Measurements from ENCODE around the gene SATB1. TPM values are rescaled to one million over a fixed set of nuclear protein-coding genes. Genes with fewer than 3 reads are reported as not detected.

SATB1 gene
- total and polyA plus RNA-seq, 2 of the 4 experiments (the other 2 are of a cell fraction), result 7.5 to 10.7 TPM

DNA sequence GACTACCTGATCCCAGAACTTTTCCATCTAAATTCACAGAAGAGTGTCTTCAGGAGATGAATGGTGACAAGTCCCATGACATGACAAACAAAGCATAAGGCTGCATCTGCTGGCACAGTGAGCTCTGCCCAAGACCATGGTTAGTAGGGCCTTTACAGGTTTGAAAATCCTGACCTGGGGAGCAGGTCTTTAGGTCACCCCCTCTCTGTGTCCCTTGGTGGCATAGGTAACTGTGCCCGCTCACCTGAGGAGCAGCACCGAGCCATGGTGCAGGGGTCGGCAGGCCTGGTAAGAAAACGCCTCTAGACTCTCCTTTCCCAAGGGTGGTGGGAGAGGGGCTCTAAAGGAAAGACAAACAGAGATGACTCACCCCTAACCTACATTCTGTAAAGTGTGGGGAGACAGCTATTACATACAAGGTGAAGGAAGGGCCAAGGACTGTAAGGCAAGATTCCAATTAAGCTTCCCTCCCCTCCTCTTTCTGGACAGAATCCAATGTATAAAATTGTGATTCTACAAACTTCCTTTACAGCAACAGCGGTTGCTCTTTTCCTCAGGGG, 74.0 kb downstream of the SATB1 start:
- Histone ChIP-seq H2AK5ac (ENCODE audit: low read depth, low read length) (no peak overlapping the region), H4K20me1 (ENCODE audit: insufficient read depth, low read length) (no peaks in the 10 kb centered on the region), H2BK5ac (ENCODE audit: low read depth, low read length, poor library complexity, severe bottlenecking) (no peak overlapping the region), H3K27ac (ENCODE audit: insufficient read depth, low read length) (no peak overlapping the region), H3K56ac (ENCODE audit: extremely low read depth, insufficient read depth, low read length) (no peak overlapping the region), H3K4ac (ENCODE audit: low read depth, low read length) (no peak overlapping the region), H3K9ac (ENCODE audit: low read depth, low read length) (no peak overlapping the region), H2BK15ac (ENCODE audit: low read depth, low read length) (no peak overlapping the region), H3K14ac (replicated peaks; ENCODE audit: low read depth, low read length) (no peak overlapping the region), H3K23ac (ENCODE audit: low read depth, low read length) (no peak overlapping the region), H3K4me3 (ENCODE audit: insufficient read depth, low read depth, low read length) (no peak overlapping the region), H3K79me1 (ENCODE audit: low read depth in 1 of 2, low read length in 2 of 2) (no peaks in the 10 kb centered on the region), H3K4me1 (ENCODE audit: control insufficient read depth, insufficient read depth, low read length) (no peaks in the 10 kb centered on the region), H4K91ac (ENCODE audit: insufficient read depth, low read depth, low read length) (no peak overlapping the region), H3K18ac (ENCODE audit: low read depth, low read length) (no peak overlapping the region), H3K4me2 (ENCODE audit: low read depth, low read length) (no peak overlapping the region), H2AFZ (replicated peaks; ENCODE audit: low read length, poor library complexity) (no peak overlapping the region), H4K8ac (ENCODE audit: low read depth in 2 of 2, low read length in 2 of 2) (no peak overlapping the region), H2BK120ac (ENCODE audit: low read depth, low read length) (no peak overlapping the region), H3K9me3 (ENCODE audit: control insufficient read depth, insufficient read depth, low read length) (no peaks in the 10 kb centered on the region), H3K9me1 (ENCODE audit: insufficient read depth, low read length) (no peaks in the 10 kb centered on the region), H3K27me3 (ENCODE audit: control insufficient read depth, insufficient read depth, low read length) (no peaks in the 10 kb centered on the region), H4K5ac (ENCODE audit: low read depth, low read length) (no peak overlapping the region), H3K36me3 (ENCODE audit: control insufficient read depth, insufficient read depth, low read length) (peaks cover 4% of the 10 kb centered on the region; the same call in 1 of the 2 replicates), H2AK9ac (replicated peaks; ENCODE audit: low read depth, low read length, poor library complexity) (no peak overlapping the region), H2BK20ac (ENCODE audit: low read depth, low read length) (no peak overlapping the region)
- no CpG with 5 or more reads among the region's 5 CpGs for WGBS, 2 experiments (ENCODE audit: extremely low coverage in 2 of 2, insufficient read length in 1 of 2)
- DNase-seq (no peak), ATAC-seq (ENCODE audit: low read depth) (no peak)
- no peak for TF ChIP-seq POLR2A (IDR thresholded peaks at IDR 0.05; ENCODE audit: low read depth, low read length)
- no peak for TF ChIP-seq CHD1 (IDR thresholded peaks at IDR 0.05; ENCODE audit: low read depth, low read length)
- TF ChIP-seq, protein P1, sequence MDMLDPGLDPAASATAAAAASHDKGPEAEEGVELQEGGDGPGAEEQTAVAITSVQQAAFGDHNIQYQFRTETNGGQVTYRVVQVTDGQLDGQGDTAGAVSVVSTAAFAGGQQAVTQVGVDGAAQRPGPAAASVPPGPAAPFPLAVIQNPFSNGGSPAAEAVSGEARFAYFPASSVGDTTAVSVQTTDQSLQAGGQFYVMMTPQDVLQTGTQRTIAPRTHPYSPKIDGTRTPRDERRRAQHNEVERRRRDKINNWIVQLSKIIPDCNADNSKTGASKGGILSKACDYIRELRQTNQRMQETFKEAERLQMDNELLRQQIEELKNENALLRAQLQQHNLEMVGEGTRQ (IDR thresholded peaks at IDR 0.05; ENCODE audit: low read depth, low read length), result no peak
- TF ChIP-seq MAFK (IDR thresholded peaks at IDR 0.05; ENCODE audit: low read depth, low read length), result no peak
- TF ChIP-seq BHLHE40 (IDR thresholded peaks at IDR 0.05; ENCODE audit: low read depth, low read length), result no peak
- TF ChIP-seq NFE2L2 (IDR thresholded peaks at IDR 0.05; ENCODE audit: low read depth, low read length), result no peak
- TF ChIP-seq MAZ (IDR thresholded peaks at IDR 0.05; ENCODE audit: borderline replicate concordance, low read depth, low read length), result no peak
- TF ChIP-seq SMC3 (IDR thresholded peaks at IDR 0.05; ENCODE audit: low read depth, low read length), result no peak
- TF ChIP-seq RFX5 (IDR thresholded peaks at IDR 0.05; ENCODE audit: low read depth, low read length), result no peak
- TF ChIP-seq, protein P2, sequence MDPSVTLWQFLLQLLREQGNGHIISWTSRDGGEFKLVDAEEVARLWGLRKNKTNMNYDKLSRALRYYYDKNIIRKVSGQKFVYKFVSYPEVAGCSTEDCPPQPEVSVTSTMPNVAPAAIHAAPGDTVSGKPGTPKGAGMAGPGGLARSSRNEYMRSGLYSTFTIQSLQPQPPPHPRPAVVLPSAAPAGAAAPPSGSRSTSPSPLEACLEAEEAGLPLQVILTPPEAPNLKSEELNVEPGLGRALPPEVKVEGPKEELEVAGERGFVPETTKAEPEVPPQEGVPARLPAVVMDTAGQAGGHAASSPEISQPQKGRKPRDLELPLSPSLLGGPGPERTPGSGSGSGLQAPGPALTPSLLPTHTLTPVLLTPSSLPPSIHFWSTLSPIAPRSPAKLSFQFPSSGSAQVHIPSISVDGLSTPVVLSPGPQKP (IDR thresholded peaks at IDR 0.05; ENCODE audit: borderline replicate concordance, low read depth, low read length), result no peak
- TF ChIP-seq, protein P3, sequence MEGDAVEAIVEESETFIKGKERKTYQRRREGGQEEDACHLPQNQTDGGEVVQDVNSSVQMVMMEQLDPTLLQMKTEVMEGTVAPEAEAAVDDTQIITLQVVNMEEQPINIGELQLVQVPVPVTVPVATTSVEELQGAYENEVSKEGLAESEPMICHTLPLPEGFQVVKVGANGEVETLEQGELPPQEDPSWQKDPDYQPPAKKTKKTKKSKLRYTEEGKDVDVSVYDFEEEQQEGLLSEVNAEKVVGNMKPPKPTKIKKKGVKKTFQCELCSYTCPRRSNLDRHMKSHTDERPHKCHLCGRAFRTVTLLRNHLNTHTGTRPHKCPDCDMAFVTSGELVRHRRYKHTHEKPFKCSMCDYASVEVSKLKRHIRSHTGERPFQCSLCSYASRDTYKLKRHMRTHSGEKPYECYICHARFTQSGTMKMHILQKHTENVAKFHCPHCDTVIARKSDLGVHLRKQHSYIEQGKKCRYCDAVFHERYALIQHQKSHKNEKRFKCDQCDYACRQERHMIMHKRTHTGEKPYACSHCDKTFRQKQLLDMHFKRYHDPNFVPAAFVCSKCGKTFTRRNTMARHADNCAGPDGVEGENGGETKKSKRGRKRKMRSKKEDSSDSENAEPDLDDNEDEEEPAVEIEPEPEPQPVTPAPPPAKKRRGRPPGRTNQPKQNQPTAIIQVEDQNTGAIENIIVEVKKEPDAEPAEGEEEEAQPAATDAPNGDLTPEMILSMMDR (conservative IDR thresholded peaks at IDR 0.05; ENCODE audit: low read depth, low read length), result no peak
- dilution Hi-C loops (cut with HindIII; ENCODE audit: low sequenced_read_pairs, unreplicated experiment) (no loop called here), intact Hi-C loops (cut with micrococcal nuclease) (no loop called here), in situ Hi-C loops (cut with MboI; ENCODE audit: low sequenced_read_pairs) (no loop called here)
- CTCF ChIA-PET, result interaction anchor here (1.0 kb wide), 1 partner anchor 23 kb away, joined by 3 read pairs; no protein-coding TSS in a partner anchor
- POLR2A ChIA-PET (ENCODE audit: unreplicated experiment), result no interaction called here
- no TSS peak for BruUV-seq (replicated peaks)

Data from IMR-90 (cell line).